PC-3 (cell line): ENCODE results near the gene TBC1D2B. TPM values are rescaled to one million over a fixed set of nuclear protein-coding genes. Genes with fewer than 3 reads are reported as not detected.
A peak's percentile ranks its signal among the peaks of the same experiment; 100 is the strongest.

ENCODE experiments used
- ATAC-seq: fragments of 200-7000 bp; cut with Tn5 transposase; 2 replicates; pipeline ENCODE4 v1.9.1; 2020; ENCODE audit warnings: mild to moderate bottlenecking, moderate library complexity
- BruUV-seq: library from RNA; stranded (reverse); fragments of 400-500 nt; replicated peaks from 2 replicates; lab custom pipeline; 2021; lab: Mats Ljungman, UMichigan
- CTCF ChIA-PET: fragments of 300-600 bp; sonication (Branson Sonifier 250); formaldehyde crosslinking; loops from one replicate; lab custom pipeline; 2022; ENCODE audit warnings: antibody characterized with exemption; lab: Charles Lee
- POLR2A ChIA-PET: fragments of 300-600 bp; sonication (Branson Sonifier 250); formaldehyde crosslinking; loops from one replicate; lab custom pipeline; 2022; ENCODE audit warnings: antibody characterized with exemption; ENCODE audit not compliant: unreplicated experiment; lab: Charles Lee
- DNase-seq: peaks from one replicate; pipeline ENCODE4 v3.0.0-alpha.2; 2015
- H2AFZ ChIP-seq: fragments of 300-600 bp; sonication (generic); 2 replicates; pipeline ENCODE4 v1.6.0; 2016; ENCODE audit warnings: antibody characterized with exemption, low read length
- H3F3A ChIP-seq: fragments of 300-600 bp; sonication (generic); one replicate; pipeline ENCODE4 v1.6.0; 2017; ENCODE audit warnings: antibody characterized with exemption, low read length, control low read depth, mild to moderate bottlenecking; ENCODE audit not compliant: unreplicated experiment
- H3K27ac ChIP-seq: fragments of 300-600 bp; sonication (generic); 2 replicates; pipeline ENCODE4 v1.5.1; 2016; ENCODE audit warnings: mild to moderate bottlenecking, low read length
- H3K27me3 ChIP-seq: fragments of 300-600 bp; sonication (generic); 2 replicates; pipeline ENCODE4 v1.6.1; 2016; ENCODE audit warnings: low read length, mixed read lengths
- H3K36me3 ChIP-seq: fragments of 300-600 bp; sonication (generic); 2 replicates; pipeline ENCODE4 v1.6.1; 2016; ENCODE audit warnings: low read depth, mixed run types, low read length, mixed read lengths
- H3K4me1 ChIP-seq: fragments of 300-600 bp; sonication (generic); 2 replicates; pipeline ENCODE4 v1.5.1; 2016; ENCODE audit warnings: low read length; ENCODE audit not compliant: insufficient read depth
- H3K4me2 ChIP-seq: fragments of 300-600 bp; sonication (generic); 2 replicates; pipeline ENCODE4 v1.6.0; 2016; ENCODE audit warnings: low read length
- H3K4me3 ChIP-seq: fragments of 300-600 bp; sonication (generic); 2 replicates; pipeline ENCODE4 v1.5.1; 2016; ENCODE audit warnings: mild to moderate bottlenecking, low read length, mixed read lengths
- H3K79me2 ChIP-seq: fragments of 300-600 bp; sonication (generic); 2 replicates; pipeline ENCODE4 v1.6.1; 2017; ENCODE audit warnings: low read length, mixed read lengths
- H3K9ac ChIP-seq: fragments of 300-600 bp; sonication (generic); 2 replicates; pipeline ENCODE4 v1.6.0; 2016; ENCODE audit warnings: mild to moderate bottlenecking, low read length
- H3K9me2 ChIP-seq: fragments of 300-600 bp; sonication (generic); replicated peaks from 2 replicates; pipeline ENCODE4 v1.6.1; 2016; ENCODE audit warnings: mixed run types, low read length, mixed read lengths
- H3K9me3 ChIP-seq: fragments of 300-600 bp; sonication (generic); 2 replicates; pipeline ENCODE4 v1.6.1; 2016; ENCODE audit warnings: low read length, mixed read lengths
- H4K20me1 ChIP-seq: fragments of 300-600 bp; sonication (generic); 2 replicates; pipeline ENCODE4 v1.6.1; 2016; ENCODE audit warnings: low read length, mixed read lengths
- EZH2 ChIP-seq: fragments of 300-600 bp; sonication (generic); IDR thresholded peaks from one replicate; pipeline ENCODE4 v1.6.1; 2017; ENCODE audit warnings: antibody characterized with exemption, mild to moderate bottlenecking, low read length; ENCODE audit not compliant: unreplicated experiment
- EZH2phosphoT487 ChIP-seq: fragments of 300-600 bp; sonication (generic); IDR thresholded peaks from 2 replicates; pipeline ENCODE4 v1.6.1; 2018; ENCODE audit warnings: mild to moderate bottlenecking, antibody characterized with exemption, low read length, borderline replicate concordance
- intact Hi-C: fragments of 100-400 bp; cut with micrococcal nuclease; formaldehyde crosslinking; loops from 2 replicates; pipeline ENCODE4 v1.9.0; 2023
- total RNA-seq: library from RNA; depleted of rRNA; stranded (reverse); fragments of >200 nt; gene quantifications from 2 replicates; pipeline ENCODE4 v1.2.3, GENCODE V29; 2014
- TF ChIP-seq, protein P1 (sequence below): fragments of 300-600 bp; sonication (generic); conservative IDR thresholded peaks from 2 replicates; pipeline ENCODE4 v1.5.1; 2017; ENCODE audit warnings: antibody characterized with exemption, low read depth, mild to moderate bottlenecking, low read length

TBC1D2B gene
- total RNA-seq, 1 experiment from 2014 or later, result 19.0 TPM

DNA sequence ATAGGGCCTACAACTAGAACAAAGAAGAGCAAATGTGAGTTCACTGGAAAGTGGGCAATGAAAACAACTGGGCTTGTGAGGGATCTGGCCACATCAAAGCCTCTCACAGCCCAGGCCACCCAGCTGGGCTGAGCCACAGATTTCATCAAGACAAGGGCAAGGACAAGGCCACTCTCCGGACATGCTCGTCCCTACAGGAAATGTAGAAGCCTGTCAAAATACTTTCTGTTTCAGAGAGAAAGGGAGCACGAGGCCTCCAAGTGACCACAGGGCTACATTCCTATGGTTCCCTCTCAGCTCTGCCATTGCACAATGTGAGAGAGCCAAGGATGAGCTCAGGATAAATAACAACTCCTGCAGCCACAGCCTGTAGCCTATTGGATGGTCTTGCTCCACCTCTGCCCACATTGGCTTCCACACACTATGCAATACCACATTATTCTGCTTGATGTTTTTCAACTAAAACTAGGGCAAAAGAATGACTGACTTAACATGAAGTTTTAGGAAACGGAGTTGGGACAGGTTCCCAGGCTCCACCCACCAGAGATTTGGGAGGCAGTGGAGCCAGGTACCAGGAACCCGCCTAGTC is 12.1 kb downstream of the TBC1D2B start:
- ATAC-seq, result no peak
- Histone ChIP-seq H3K9me2 (no peaks in the 10 kb centered on the region), H3K4me3 (no peak overlapping the region), H3K4me2 (no peak overlapping the region), H3K36me3 (no peaks in the 10 kb centered on the region), H3K27ac (no peak overlapping the region), H2AFZ (no peak overlapping the region), H3F3A (no peaks in the 10 kb centered on the region), H3K4me1 (peaks cover 33% of the 10 kb centered on the region), H3K79me2 (peaks cover 92% of the 10 kb centered on the region), H3K27me3 (no peaks in the 10 kb centered on the region), H3K9ac (no peak overlapping the region), H3K9me3 (no peaks in the 10 kb centered on the region), H4K20me1 (no peaks in the 10 kb centered on the region)
- TF ChIP-seq EZH2phosphoT487, result no peak
- TF ChIP-seq EZH2, result no peak
- TF ChIP-seq, protein P1, sequence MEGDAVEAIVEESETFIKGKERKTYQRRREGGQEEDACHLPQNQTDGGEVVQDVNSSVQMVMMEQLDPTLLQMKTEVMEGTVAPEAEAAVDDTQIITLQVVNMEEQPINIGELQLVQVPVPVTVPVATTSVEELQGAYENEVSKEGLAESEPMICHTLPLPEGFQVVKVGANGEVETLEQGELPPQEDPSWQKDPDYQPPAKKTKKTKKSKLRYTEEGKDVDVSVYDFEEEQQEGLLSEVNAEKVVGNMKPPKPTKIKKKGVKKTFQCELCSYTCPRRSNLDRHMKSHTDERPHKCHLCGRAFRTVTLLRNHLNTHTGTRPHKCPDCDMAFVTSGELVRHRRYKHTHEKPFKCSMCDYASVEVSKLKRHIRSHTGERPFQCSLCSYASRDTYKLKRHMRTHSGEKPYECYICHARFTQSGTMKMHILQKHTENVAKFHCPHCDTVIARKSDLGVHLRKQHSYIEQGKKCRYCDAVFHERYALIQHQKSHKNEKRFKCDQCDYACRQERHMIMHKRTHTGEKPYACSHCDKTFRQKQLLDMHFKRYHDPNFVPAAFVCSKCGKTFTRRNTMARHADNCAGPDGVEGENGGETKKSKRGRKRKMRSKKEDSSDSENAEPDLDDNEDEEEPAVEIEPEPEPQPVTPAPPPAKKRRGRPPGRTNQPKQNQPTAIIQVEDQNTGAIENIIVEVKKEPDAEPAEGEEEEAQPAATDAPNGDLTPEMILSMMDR, result no peak
- no TSS peak for BruUV-seq
- peak; percentile 20 for DNase-seq
- ChIA-PET POLR2A (no interaction called here), CTCF (no interaction called here)
- intact Hi-C loops, result no loop called here

DNA sequence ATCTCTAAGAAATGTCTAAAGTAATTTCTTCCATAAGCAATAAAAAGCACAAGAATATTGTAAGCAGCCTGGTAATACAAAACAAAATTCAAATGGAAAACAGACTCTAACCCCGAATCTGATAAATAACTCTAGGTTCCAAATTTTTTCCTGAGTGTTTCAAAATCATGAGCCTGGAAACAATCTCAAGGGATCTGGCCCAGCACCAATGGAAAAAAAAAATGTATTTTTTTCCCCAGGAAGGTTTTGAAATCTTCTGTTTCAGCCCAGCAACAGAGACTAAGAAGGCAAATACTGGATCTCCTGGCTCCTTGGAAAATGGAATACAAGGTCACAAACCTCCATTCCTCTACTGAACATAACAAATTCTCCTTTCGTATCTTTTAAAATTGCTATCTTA is 13.0 kb downstream of the TBC1D2B start:
- intact Hi-C loops, result no loop called here
- H3F3A ChIP-seq, result no peaks in the 10 kb centered on the region
- DNase-seq (no peak), ATAC-seq (no peak)
- peaks cover 26% of the 10 kb centered on the region for H3K4me1 ChIP-seq
- peaks cover 90% of the 10 kb centered on the region for H3K79me2 ChIP-seq
- ChIA-PET CTCF (no interaction called here), POLR2A (no interaction called here)
- H4K20me1 ChIP-seq, result no peaks in the 10 kb centered on the region
- H3K4me2 ChIP-seq, result no peak overlapping the region
- no peak overlapping the region for H3K27ac ChIP-seq
- no peak overlapping the region for H3K9ac ChIP-seq
- TF ChIP-seq, protein P1, result no peak
- TF ChIP-seq EZH2phosphoT487 (no peak), EZH2 (no peak)
- H3K36me3 ChIP-seq, result no peaks in the 10 kb centered on the region
- H3K4me3 ChIP-seq, result no peak overlapping the region
- H3K9me3 ChIP-seq, result no peaks in the 10 kb centered on the region
- BruUV-seq, result no TSS peak
- no peaks in the 10 kb centered on the region for H3K9me2 ChIP-seq
- no peak overlapping the region for H2AFZ ChIP-seq
- no peaks in the 10 kb centered on the region for H3K27me3 ChIP-seq

DNA sequence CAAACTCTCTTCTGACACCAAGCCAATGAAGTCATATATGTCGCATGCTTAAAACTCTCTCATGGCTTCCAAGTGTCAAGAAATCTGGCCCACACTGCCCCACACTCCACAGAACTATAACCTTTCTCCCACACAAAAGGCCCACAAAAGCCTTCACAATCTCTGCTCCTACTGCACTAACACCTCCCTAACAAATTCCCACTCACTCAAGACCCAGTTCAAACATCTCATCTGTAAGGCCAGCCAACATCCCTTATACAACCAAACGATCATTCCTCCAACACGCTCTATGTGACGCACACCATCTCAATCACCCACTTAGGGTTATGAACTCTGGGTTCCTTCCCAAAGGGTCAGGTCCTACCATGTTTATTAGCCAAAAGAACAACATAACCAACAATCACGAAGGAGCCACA is 13.5 kb downstream of the TBC1D2B start:
- H3K9ac ChIP-seq, result no peak overlapping the region
- BruUV-seq, result no TSS peak
- peaks cover 22% of the 10 kb centered on the region for H3K4me1 ChIP-seq
- TF ChIP-seq EZH2 (no peak), EZH2phosphoT487 (no peak)
- TF ChIP-seq, protein P1, result no peak
- no peak overlapping the region for H2AFZ ChIP-seq
- H3K9me2 ChIP-seq, result no peaks in the 10 kb centered on the region
- H3K4me2 ChIP-seq, result no peak overlapping the region
- no peaks in the 10 kb centered on the region for H3F3A ChIP-seq
- no peaks in the 10 kb centered on the region for H3K9me3 ChIP-seq
- no peak overlapping the region for H3K4me3 ChIP-seq
- ChIA-PET POLR2A (no interaction called here), CTCF (no interaction called here)
- intact Hi-C loops, result no loop called here
- ATAC-seq, result no peak
- no peak overlapping the region for H3K27ac ChIP-seq
- H3K79me2 ChIP-seq, result peaks cover 90% of the 10 kb centered on the region
- no peaks in the 10 kb centered on the region for H3K27me3 ChIP-seq
- H3K36me3 ChIP-seq, result no peaks in the 10 kb centered on the region
- no peaks in the 10 kb centered on the region for H4K20me1 ChIP-seq
- DNase-seq, result no peak
